DMS79 (cell line): ENCODE data around the gene MAPKAP1.

ENCODE experiments used
- DNase-seq: peaks from one replicate; lab custom pipeline; 2025; lab: John Stamatoyannopoulos, UW

Gene MAPKAP1

GRCh38 chr9:125457357-125457756, 249.7 kb downstream of the MAPKAP1 start:
- no peak for DNase-seq

- no peak for DNase-seq
Observed at GRCh38 chr9:125455876-125456275, 251.1 kb downstream of the MAPKAP1 start.

GRCh38 chr9:125455132-125455531, 251.9 kb downstream of the MAPKAP1 start:
- DNase-seq, result no peak

GRCh38 chr9:125447202-125447802, 259.7 kb downstream of the MAPKAP1 start:
- no peak for DNase-seq

- peak; percentile 42 for DNase-seq
Observed at GRCh38 chr9:125446561-125447094, 260.4 kb downstream of the MAPKAP1 start.

GRCh38 chr9:125444956-125445506, 262.0 kb downstream of the MAPKAP1 start:
- no peak for DNase-seq

GRCh38 chr9:125444166-125444565, 262.8 kb downstream of the MAPKAP1 start:
- no peak for DNase-seq

- DNase-seq, result no peak
Observed at GRCh38 chr9:125443367-125443766, 263.6 kb downstream of the MAPKAP1 start.

- DNase-seq, result no peak
Observed at GRCh38 chr9:125442452-125442851, 264.6 kb downstream of the MAPKAP1 start.

GRCh38 chr9:125440411-125440810, 266.6 kb downstream of the MAPKAP1 start:
- DNase-seq, result peak; percentile 46

GRCh38 chr9:125439434-125440272, 267.4 kb downstream of the MAPKAP1 start:
- DNase-seq, result no peak

- DNase-seq, result no peak
Observed at GRCh38 chr9:125438506-125439433, 268.2 kb downstream of the MAPKAP1 start.

- DNase-seq, result peak; percentile 70
Observed at GRCh38 chr9:125437771-125438221, 269.2 kb downstream of the MAPKAP1 start.

GRCh38 chr9:125436613-125437443, 270.2 kb downstream of the MAPKAP1 start:
- no peak for DNase-seq

GRCh38 chr9:125435776-125436612, 271.0 kb downstream of the MAPKAP1 start:
- DNase-seq, result no peak

- no peak for DNase-seq
Observed at GRCh38 chr9:125434986-125435775, 271.8 kb downstream of the MAPKAP1 start.

- DNase-seq, result no peak
Observed at GRCh38 chr9:125433461-125434011, 273.5 kb downstream of the MAPKAP1 start.

- no peak for DNase-seq
Observed at GRCh38 chr9:125432715-125433385, 274.2 kb downstream of the MAPKAP1 start.
